RWPE2 (cell line): Measurements from ENCODE around the gene ZNF319.

Experiments used
- ATAC-seq: fragments of 200-7000 bp; cut with Tn5 transposase; 3 replicates; pipeline ENCODE4 v1.9.1; 2021; ENCODE audit warnings: low read depth
- DNase-seq: peaks from one replicate; pipeline ENCODE4 v3.0.0-alpha.2; 2020; ENCODE audit warnings: low spot score
- H3K27ac ChIP-seq: fragments of 450-650 bp; 2 replicates; pipeline ENCODE4 v1.5.1; 2017; ENCODE audit warnings: mild to moderate bottlenecking; ENCODE audit not compliant: poor library complexity, severe bottlenecking
- H3K27me3 ChIP-seq: fragments of 250-450 bp; sonication (Bioruptor Pico); 2 replicates; pipeline ENCODE4 v1.5.1; 2021; ENCODE audit warnings: mild to moderate bottlenecking, moderate library complexity; ENCODE audit not compliant: insufficient read depth, poor library complexity, severe bottlenecking
- H3K36me3 ChIP-seq: fragments of 250-450 bp; sonication (Bioruptor Pico); 2 replicates; pipeline ENCODE4 v1.5.1; 2020; ENCODE audit warnings: low read depth, mild to moderate bottlenecking, moderate library complexity
- H3K4me1 ChIP-seq: fragments of 250-450 bp; sonication (Bioruptor Pico); 2 replicates; pipeline ENCODE4 v1.5.1; 2021; ENCODE audit warnings: mild to moderate bottlenecking, moderate library complexity; ENCODE audit not compliant: insufficient read depth, poor library complexity, severe bottlenecking
- H3K4me3 ChIP-seq: fragments of 250-450 bp; sonication (Bioruptor Pico); 2 replicates; pipeline ENCODE4 v1.5.1; 2021; ENCODE audit warnings: mild to moderate bottlenecking, moderate library complexity; ENCODE audit not compliant: severe bottlenecking
- H3K9me3 ChIP-seq: fragments of 250-450 bp; sonication (Bioruptor Pico); 2 replicates; pipeline ENCODE4 v1.5.1; 2021; ENCODE audit warnings: mild to moderate bottlenecking, moderate library complexity; ENCODE audit not compliant: severe bottlenecking
- TF ChIP-seq, protein P1 (sequence below): fragments of 450-650 bp; IDR thresholded peaks from one replicate; pipeline ENCODE4 v1.5.1; 2017; ENCODE audit warnings: mild to moderate bottlenecking, moderate library complexity; ENCODE audit not compliant: poor library complexity, severe bottlenecking

Gene ZNF319

DNA sequence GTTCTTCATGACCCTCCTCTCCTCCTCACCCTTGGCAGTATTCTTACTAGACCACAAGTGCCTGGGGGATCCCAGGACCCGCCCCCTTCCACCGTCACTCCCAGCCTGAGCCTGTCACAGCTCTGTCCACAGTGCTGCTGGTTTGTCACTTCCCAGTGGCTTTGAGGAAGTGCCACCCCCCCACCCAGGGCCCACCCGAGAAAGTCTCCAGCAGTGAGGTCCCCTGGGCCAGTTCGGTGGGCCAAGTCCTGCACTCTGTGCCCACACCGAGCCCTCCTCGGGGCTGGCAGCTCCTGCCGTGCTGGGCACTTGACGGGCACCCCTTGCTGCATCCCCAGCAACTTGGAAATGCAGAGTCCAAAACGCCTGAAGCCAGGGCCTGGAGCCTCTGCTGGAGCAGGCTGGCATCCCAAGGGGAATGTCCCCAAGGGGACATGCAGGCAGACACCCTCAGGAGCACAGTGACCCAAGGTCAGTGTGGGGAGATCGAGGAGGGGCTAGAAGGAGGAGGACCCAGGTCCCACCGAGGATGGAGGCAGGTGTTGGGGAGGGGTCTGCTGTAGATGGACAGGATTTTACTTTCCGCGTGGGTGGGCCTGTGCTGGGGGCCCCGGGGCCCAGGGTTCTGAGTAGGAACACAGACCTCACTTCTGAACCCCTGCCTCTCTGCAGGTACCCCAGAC is 40.6 kb upstream of the ZNF319 start:
- ATAC-seq = no peak
- TF ChIP-seq, protein P1, sequence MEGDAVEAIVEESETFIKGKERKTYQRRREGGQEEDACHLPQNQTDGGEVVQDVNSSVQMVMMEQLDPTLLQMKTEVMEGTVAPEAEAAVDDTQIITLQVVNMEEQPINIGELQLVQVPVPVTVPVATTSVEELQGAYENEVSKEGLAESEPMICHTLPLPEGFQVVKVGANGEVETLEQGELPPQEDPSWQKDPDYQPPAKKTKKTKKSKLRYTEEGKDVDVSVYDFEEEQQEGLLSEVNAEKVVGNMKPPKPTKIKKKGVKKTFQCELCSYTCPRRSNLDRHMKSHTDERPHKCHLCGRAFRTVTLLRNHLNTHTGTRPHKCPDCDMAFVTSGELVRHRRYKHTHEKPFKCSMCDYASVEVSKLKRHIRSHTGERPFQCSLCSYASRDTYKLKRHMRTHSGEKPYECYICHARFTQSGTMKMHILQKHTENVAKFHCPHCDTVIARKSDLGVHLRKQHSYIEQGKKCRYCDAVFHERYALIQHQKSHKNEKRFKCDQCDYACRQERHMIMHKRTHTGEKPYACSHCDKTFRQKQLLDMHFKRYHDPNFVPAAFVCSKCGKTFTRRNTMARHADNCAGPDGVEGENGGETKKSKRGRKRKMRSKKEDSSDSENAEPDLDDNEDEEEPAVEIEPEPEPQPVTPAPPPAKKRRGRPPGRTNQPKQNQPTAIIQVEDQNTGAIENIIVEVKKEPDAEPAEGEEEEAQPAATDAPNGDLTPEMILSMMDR = no peak

DNA sequence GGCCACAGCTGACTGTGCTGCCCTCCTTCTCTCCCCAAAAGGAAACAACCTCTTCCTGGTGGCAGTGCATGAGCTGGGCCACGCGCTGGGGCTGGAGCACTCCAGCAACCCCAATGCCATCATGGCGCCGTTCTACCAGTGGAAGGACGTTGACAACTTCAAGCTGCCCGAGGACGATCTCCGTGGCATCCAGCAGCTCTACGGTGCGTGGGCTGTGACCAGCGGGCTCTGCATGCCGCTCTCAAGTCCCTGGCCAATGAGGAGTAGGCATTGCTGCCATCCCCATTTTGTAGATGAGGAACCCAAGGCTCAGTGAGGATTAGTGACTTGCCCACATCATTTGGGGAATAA is 40.0 kb upstream of the ZNF319 start:
- TF ChIP-seq, protein P1 = no peak
- Histone ChIP-seq H3K36me3 (no peaks in the 10 kb centered on the region), H3K4me3 (no peak overlapping the region), H3K4me1 (no peaks in the 10 kb centered on the region), H3K9me3 (no peaks in the 10 kb centered on the region), H3K27me3 (no peaks in the 10 kb centered on the region), H3K27ac (no peak overlapping the region)
- DNase-seq (no peak), ATAC-seq (no peak)

More for the DNA sequence above, 40.6 kb upstream of the ZNF319 start:
- no peak for DNase-seq
- no peaks in the 10 kb centered on the region for H3K36me3 ChIP-seq
- H3K27ac ChIP-seq = no peak overlapping the region
- H3K4me3 ChIP-seq = no peak overlapping the region
- H3K9me3 ChIP-seq = no peaks in the 10 kb centered on the region
- H3K27me3 ChIP-seq = no peaks in the 10 kb centered on the region
- H3K4me1 ChIP-seq = no peaks in the 10 kb centered on the region

DNA sequence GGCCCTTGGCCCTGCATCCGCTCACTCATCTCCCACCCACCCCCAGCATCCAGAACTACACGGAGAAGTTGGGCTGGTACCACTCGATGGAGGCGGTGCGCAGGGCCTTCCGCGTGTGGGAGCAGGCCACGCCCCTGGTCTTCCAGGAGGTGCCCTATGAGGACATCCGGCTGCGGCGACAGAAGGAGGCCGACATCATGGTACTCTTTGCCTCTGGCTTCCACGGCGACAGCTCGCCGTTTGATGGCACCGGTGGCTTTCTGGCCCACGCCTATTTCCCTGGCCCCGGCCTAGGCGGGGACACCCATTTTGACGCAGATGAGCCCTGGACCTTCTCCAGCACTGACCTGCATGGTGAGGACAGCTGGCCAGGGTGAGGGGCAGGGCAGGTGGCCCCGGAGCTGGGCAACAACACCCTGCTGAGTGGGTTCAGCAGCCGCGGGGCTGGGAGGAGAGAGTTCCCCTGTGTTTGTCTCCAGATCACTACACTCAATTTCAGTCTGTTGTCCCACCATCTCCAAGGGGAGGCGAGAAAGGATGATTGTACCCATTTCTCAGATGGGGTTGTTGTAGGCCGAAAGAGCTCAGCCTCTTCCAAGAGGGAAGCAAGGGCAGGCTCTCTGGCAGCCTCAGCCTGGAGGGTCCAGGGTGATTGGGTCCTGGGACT is 39.5 kb upstream of the ZNF319 start:
- Histone ChIP-seq H3K4me3 (no peak overlapping the region), H3K36me3 (no peaks in the 10 kb centered on the region), H3K27ac (no peak overlapping the region), H3K9me3 (no peaks in the 10 kb centered on the region), H3K4me1 (no peaks in the 10 kb centered on the region), H3K27me3 (no peaks in the 10 kb centered on the region)
- TF ChIP-seq, protein P1 = no peak
- DNase-seq (no peak), ATAC-seq (no peak)

DNA sequence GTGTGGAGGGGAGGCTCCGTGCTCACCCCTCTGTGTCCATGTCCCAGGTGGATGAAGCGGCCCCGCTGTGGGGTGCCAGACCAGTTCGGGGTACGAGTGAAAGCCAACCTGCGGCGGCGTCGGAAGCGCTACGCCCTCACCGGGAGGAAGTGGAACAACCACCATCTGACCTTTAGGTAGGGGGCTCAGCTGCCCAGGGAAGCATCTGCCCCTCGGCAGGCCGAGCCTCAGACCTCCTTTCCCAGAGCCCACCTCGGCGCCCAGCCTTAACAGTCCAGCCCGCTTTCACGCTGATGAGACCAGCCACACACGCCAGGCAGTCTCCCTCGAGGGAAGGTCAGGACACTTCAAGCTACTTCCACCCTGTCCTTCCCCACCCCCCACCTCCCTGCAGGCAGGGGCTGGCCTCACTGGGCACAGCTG is 37.8 kb upstream of the ZNF319 start:
- Histone ChIP-seq H3K27me3 (no peaks in the 10 kb centered on the region), H3K4me3 (no peak overlapping the region), H3K9me3 (no peaks in the 10 kb centered on the region), H3K36me3 (no peaks in the 10 kb centered on the region), H3K4me1 (no peaks in the 10 kb centered on the region), H3K27ac (no peak overlapping the region)
- TF ChIP-seq, protein P1 = no peak
- ATAC-seq (no peak), DNase-seq (no peak)
